CD4-positive, alpha-beta T cell treated with Interleukin-10 for 1 hour (primary cell): ENCODE results near the gene DIP2C.
"Not testable (repeated sequence)": the region's sequence is repeated elsewhere in the genome, so short reads cannot be mapped to it uniquely, and the experiment has no call there.

ENCODE experiments used
- DNase-seq: peaks from one replicate; pipeline ENCODE4 v3.0.0-alpha.2; 2020

The DIP2C gene

GRCh38 chr10:470339-471003 lies 219.0 kb downstream of the DIP2C start:
- peak; percentile 64 for DNase-seq

GRCh38 chr10:469947-470338 lies 219.5 kb downstream of the DIP2C start:
- DNase-seq: no peak

- DNase-seq: no peak
These were observed 229.7 kb downstream of the DIP2C start for GRCh38 chr10:459743-460142.

GRCh38 chr10:458421-458851 lies 231.0 kb downstream of the DIP2C start:
- no peak for DNase-seq

- DNase-seq: no peak
These were observed 233.0 kb downstream of the DIP2C start for GRCh38 chr10:456486-456885.

GRCh38 chr10:454860-455259 lies 234.6 kb downstream of the DIP2C start:
- no peak for DNase-seq

GRCh38 chr10:453647-454046 lies 235.8 kb downstream of the DIP2C start:
- no peak for DNase-seq

- DNase-seq: no peak
These were observed 236.7 kb downstream of the DIP2C start for GRCh38 chr10:452512-453426.

- no peak for DNase-seq
These were observed 237.6 kb downstream of the DIP2C start for GRCh38 chr10:451856-452255.

- peak; percentile 73 for DNase-seq
These were observed 238.4 kb downstream of the DIP2C start for GRCh38 chr10:451021-451471.

- no peak for DNase-seq
These were observed 239.0 kb downstream of the DIP2C start for GRCh38 chr10:450463-450862.

GRCh38 chr10:449331-449730 lies 240.1 kb downstream of the DIP2C start:
- DNase-seq: not testable (repeated sequence)

GRCh38 chr10:443459-443858 lies 246.0 kb downstream of the DIP2C start:
- DNase-seq: no peak

GRCh38 chr10:442209-442608 lies 247.3 kb downstream of the DIP2C start:
- no peak for DNase-seq

GRCh38 chr10:441659-442058 lies 247.8 kb downstream of the DIP2C start:
- no peak for DNase-seq

GRCh38 chr10:440127-440526 lies 249.3 kb downstream of the DIP2C start:
- no peak for DNase-seq

- DNase-seq: peak; percentile 7
These were observed 251.6 kb downstream of the DIP2C start for GRCh38 chr10:437698-438490.

GRCh38 chr10:436911-437665 lies 252.4 kb downstream of the DIP2C start:
- DNase-seq: peak; percentile 46

- no peak for DNase-seq
These were observed 253.3 kb downstream of the DIP2C start for GRCh38 chr10:436013-436697.

- DNase-seq: no peak
These were observed 254.1 kb downstream of the DIP2C start for GRCh38 chr10:435397-435796.

- no peak for DNase-seq
These were observed 259.8 kb downstream of the DIP2C start for GRCh38 chr10:429696-430095.
